Activated CD8-positive, alpha-beta memory T cell treated with anti-CD3 and anti-CD28 coated beads, Interleukin-2, amount 50 U/mL, for 1 hour (primary cell): Measurements from ENCODE around the gene NME9.

ENCODE experiments used
- DNase-seq: peaks from one replicate; pipeline ENCODE4 v3.0.0-alpha.2; 2020; ENCODE audit errors: extremely low read depth

The NME9 gene

DNA sequence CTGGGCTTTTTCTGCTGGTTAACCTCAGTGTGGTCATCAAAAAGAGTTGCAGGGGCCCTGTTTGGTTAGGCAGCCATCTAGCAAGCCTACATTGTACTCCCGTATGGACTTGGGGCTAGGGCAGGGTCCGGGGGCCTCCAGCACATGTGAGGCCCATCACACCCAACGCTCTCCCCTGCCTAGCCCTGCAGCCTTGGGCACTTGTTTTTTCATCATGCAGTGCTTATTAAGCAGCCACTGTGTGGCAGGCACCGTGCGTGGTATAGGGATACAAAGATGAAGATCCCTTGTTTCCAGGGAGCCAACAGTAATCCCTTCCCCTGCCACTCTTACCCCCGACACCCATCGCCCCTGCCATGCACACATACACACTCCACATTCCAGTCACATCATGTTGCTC is 32.9 kb upstream of the NME9 start:
- DNase-seq: no peak

- no peak for DNase-seq
Measured at GRCh38 chr3:138361561-138361971, 31.9 kb upstream of the NME9 start.

GRCh38 chr3:138360869-138361525 is 31.3 kb upstream of the NME9 start:
- DNase-seq: no peak

DNA sequence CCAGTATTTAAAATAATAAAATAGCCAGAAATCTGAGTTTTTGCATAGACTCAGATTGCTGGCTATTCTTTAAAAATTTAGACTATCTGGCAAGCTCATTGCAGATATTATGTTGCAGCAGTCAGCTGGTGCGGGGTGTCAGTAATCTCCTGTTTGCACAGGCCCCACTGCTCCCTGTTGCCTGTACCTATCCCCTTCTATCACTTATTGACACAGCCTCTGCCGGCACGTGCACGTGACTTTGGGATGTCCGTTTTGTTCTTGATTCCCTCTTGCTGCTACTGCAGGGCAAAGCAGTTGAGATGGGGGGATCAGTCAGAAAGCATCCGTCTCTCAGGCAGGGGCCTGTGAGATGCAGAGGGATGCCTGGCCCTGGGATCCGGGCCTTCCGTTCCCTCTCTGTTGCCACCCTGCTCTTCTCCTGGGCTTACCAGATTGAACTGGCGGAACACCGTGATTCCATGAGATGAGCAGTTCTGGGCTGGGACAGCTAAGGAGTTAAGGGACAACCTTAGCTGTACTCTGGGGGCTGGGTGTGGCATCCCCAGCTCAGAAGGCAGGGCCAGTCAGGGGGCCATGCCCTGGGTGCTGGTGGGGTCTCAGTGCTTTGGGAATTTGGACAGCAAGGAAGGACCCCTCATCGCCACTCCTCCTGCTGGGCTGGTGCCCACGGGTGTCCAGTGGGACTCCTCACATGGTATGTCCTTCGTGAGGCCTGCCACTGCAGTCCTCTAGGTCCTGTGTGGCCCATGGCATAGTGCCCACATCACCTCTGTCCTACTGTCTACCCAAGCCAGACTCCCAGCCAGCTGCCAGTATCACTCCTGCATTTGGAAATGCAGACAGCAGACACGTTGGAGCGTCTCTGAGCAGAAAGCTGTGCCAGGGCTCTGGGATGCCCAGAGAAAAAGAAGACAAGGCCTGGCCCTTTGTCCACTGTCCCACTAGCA is 30.5 kb upstream of the NME9 start:
- DNase-seq: no peak

DNA sequence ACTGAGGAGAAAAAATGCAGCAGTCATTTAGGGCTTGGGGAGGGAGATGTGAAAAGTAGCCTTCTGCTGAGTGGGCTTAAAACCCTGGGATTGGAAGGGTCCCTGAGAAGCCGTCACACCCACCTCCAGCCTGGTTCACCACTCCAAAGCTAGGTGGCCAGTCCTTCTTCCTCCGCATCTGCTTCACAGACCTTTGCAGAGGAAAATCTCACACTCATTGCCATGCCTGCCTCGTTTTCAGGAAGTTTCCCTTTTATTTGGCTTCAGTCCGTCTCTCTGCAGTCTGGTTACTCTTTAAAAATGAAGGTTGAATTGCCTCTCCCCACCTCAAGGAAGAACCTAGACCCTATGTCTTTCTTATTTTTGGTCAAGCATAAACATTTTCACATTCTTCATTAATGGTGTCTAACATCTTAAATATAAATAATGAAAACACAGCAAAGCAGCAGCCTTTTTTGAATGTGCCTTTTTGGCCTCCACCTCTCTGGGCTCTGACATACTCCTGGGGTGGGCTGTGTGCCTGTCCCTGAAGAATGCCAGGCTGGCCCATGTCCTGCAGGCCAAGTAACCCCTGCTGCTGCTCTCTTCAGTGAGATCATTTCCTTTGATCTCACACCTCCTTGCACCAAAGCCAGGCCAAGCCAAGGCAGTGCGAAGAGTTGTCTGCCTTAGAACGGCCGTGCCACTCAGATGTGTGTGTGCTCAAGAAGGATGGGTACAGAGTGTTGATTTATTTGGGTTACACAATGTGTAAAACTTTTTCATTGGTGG is 29.7 kb upstream of the NME9 start:
- no peak for DNase-seq

DNA sequence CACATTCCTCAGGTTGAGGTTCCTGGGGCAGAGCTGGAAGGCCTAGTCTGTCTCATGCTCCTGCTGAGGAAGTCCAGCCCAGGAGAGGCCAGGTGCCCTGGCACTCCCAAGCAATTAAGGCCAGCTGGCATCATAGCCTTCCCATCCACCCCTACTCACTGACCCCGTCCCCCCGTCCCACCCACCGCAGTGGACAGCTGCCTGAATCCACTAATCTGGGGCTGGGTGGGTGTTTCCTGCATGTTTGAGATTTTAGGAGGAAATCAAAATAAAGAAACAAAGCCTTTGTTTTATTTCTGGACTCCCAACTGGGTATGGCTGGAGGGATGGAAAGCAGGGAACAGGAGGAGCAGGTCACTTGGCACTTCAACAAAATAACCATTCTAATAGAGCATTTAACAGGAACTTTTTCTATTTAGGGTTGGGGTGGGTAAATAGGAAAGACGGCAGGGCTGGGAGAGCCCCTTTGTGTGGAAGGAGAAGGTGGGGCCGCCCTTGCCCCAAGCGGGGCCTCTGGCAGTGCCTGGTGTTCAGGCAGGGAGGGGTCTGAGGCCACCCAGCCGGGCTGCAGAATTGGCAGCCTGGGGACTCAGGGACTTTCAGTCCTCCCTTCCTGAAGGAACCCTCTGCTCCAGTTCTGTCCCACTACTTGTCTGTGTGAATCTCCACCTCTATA is 27.2 kb upstream of the NME9 start:
- no peak for DNase-seq

GRCh38 chr3:138355071-138355470 is 25.4 kb upstream of the NME9 start:
- DNase-seq: no peak

- no peak for DNase-seq
Measured at GRCh38 chr3:138354376-138354775, 24.7 kb upstream of the NME9 start.

GRCh38 chr3:138351916-138352550 is 22.4 kb upstream of the NME9 start:
- no peak for DNase-seq

DNA sequence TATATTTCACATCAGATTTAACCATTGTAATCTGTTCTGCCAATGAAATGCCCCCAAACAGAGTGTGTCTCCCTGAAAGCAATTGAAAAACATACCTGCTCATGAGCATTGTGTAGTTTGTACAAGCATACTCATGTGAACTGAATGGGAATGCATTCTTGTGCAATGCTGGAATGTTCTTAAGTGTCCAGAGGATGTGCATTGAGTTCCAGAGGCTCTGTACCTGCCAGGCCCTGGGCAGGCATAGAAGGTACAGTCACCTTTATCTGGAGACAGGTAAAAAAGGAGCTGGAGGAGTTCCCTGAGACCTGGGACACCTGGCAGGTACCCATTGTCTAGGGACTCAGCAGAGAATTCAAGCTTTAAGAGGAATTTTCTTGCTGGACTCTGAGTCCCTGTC is 21.5 kb upstream of the NME9 start:
- no peak for DNase-seq

- no peak for DNase-seq
Measured at GRCh38 chr3:138349926-138350665, 20.4 kb upstream of the NME9 start.

GRCh38 chr3:138348754-138349739 is 19.4 kb upstream of the NME9 start:
- no peak for DNase-seq

DNA sequence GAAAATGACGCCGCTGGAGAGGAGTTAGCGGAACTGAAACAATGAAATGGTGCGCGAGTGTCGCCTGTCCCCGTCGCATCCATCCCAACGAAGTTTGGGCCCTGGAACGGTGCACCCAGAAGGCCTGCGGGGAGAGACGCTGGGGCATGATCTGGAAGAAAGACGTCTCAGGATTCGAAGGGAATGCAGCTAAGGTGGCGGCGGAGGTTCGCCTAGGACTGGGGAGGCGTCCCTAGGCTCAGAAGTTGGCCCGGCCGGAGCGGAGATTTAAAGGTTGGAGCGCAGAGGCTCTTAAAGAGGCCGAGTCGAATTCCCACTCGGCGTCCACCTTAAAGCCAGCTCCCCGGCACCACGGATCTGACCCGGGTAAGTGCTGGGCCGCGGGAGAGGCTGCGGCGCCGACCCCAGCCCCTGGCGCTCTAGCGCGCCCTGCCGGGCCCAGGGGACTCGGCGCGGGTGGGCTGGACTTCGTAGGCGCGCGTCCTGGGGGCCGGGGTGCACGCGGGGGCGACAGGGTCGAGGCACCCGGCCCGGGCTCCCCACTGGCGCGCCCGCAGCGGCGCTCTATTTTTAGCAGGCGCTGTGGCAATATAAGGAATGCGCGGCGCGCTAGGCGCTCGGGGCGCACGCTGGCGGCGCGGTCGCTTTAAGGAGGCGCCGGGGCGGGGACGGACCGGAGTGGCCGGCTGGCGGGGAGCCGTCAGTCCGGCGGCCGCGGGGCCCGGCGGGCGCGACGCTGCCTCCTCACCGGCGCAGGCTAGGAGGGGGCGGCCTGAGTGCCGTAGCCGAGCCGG is 18.5 kb upstream of the NME9 start, which contains the start of gene MRAS:
MRAS (plus strand) TSS at position 620 of the 794 bp plus-strand sequence. CDS start 24,305 bp downstream, outside the sequence.
- no peak for DNase-seq

- no peak for DNase-seq
Measured at GRCh38 chr3:138344754-138345153, 15.1 kb upstream of the NME9 start.

GRCh38 chr3:138340511-138340910 is 10.9 kb upstream of the NME9 start:
- DNase-seq: no peak

- no peak for DNase-seq
Measured at GRCh38 chr3:138338811-138339210, 9.2 kb upstream of the NME9 start.

- DNase-seq: no peak
Measured at GRCh38 chr3:138338244-138338643, 8.6 kb upstream of the NME9 start.

- DNase-seq: no peak
Measured at GRCh38 chr3:138336454-138336999, 6.9 kb upstream of the NME9 start.
